ENCODE results near the gene FRMPD4.

- TF ChIP-seq CTCF (IDR thresholded peaks at IDR 0.05): no peak
- no peak for TF ChIP-seq RNF2 (IDR thresholded peaks at IDR 0.05; ENCODE audit: borderline replicate concordance, low read depth)
- no peak for TF ChIP-seq ZSCAN20 (CRISPR knock-in tag; IDR thresholded peaks at IDR 0.05)
- TF ChIP-seq CHD4 (IDR thresholded peaks at IDR 0.05; ENCODE audit: borderline replicate concordance): no peak
- TF ChIP-seq SMC3 (IDR thresholded peaks at IDR 0.05): no peak
Observed at GRCh38 chrX:12657881-12658280, 519.6 kb downstream of the FRMPD4 start.

All from A549 (cell line).